Sigmoid colon (tissue), 7 donors: ENCODE measurements around the gene ANP32A. TPM values are rescaled to one million over a fixed set of nuclear protein-coding genes. Genes with fewer than 3 reads are reported as not detected.

Experiments
- DNase-seq: peaks from one replicate; pipeline ENCODE4 v3.0.0-alpha.2; 2019
- H3K27ac ChIP-seq, 4 donors: fragments of 200-600 bp; sonication (generic); one replicate each; pipeline ENCODE4 v1.5.1; 2016 to 2019; ENCODE audit warnings: mild to moderate bottlenecking in 1 of 4
- H3K27me3 ChIP-seq, 3 donors: fragments of 200-600 bp; sonication (generic); one replicate each; pipeline ENCODE4 v1.5.1; 2019; ENCODE audit warnings: mild to moderate bottlenecking in 1 of 3
- H3K36me3 ChIP-seq, 4 donors: fragments of 200-600 bp; sonication (generic); one replicate each; pipeline ENCODE4 v1.5.1; 2016 to 2019
- H3K4me1 ChIP-seq, 4 donors: fragments of 200-600 bp; sonication (generic); one replicate each; pipeline ENCODE4 v1.5.1; 2017 to 2019
- H3K4me3 ChIP-seq, 4 donors: fragments of 200-600 bp; sonication (generic); one replicate each; pipeline ENCODE4 v1.5.1; 2017 to 2019; ENCODE audit warnings: mild to moderate bottlenecking in 2 of 4, moderate library complexity in 1 of 4
- H3K9me3 ChIP-seq, 4 donors: fragments of 200-600 bp in 3 of 4; sonication (generic) in 3 of 4; one replicate each; pipeline versions ENCODE4 v1.5.1 to v1.6.1; 2013 to 2019
- CTCF ChIP-seq, 4 experiments: fragments of 450-650 bp in 3 of 4; fragments of 200-600 bp in 1 of 4; IDR thresholded peaks; one replicate each; pipeline ENCODE4 v1.5.1; 2016 to 2019; ENCODE audit warnings: antibody characterized with exemption in 4 of 4, mild to moderate bottlenecking in 3 of 4, moderate library complexity in 2 of 4
- EP300 ChIP-seq, 4 donors: sonication (generic); formaldehyde crosslinking; IDR thresholded peaks; one replicate each; pipeline ENCODE4 v1.6.1; 2017; ENCODE audit warnings: antibody characterized with exemption in 4 of 4
- POLR2A ChIP-seq, 2 donors: fragments of 450-650 bp; IDR thresholded peaks; one replicate each; pipeline ENCODE4 v1.6.1; 2016; ENCODE audit warnings: antibody characterized with exemption in 2 of 2, mild to moderate bottlenecking in 2 of 2, moderate library complexity in 2 of 2
- POLR2AphosphoS5 ChIP-seq, 4 donors: sonication (generic); formaldehyde crosslinking; IDR thresholded peaks; one replicate each; pipeline ENCODE4 v1.6.1; 2017; ENCODE audit warnings: antibody characterized with exemption in 4 of 4
- WGBS, 2 donors: extraction: QIAGEN DNeasy Blood & Tissue Kit; methylation state at CpG; one replicate each; pipeline ENCODE4 v1.1.7; 2013; 5-methylcytosine and 5-hydroxymethylcytosine counted together
- intact Hi-C: fragments of 100-400 bp; cut with DNase I; formaldehyde crosslinking; loops from one replicate; pipeline ENCODE4 v1.15.1; 2023
- polyA plus RNA-seq, 3 donors: library from polyadenylated mRNA; stranded (reverse); fragments of 200-250 nt; gene quantifications; one replicate each; pipeline ENCODE4 v1.2.3, GENCODE V29; 2013
- total RNA-seq, 4 donors: library from RNA; depleted of rRNA; stranded (reverse); fragments of >200 nt; gene quantifications; one replicate each; pipeline ENCODE4 v1.1.0, GENCODE V29; 2016
- donor health status: healthy with polysubstance abuse.
- donor health status: Bipolar disorder and iron deficiency.
- donor health status: healthy.

ANP32A gene
- total and polyA plus RNA-seq, 7 donors = 37.6 to 152 (median 67.3) TPM

- WGBS, 2 donors = 27 to 47% methylated on average over 17 of the region's 17 CpGs
- peaks cover 0 to 40% (median 34%) of the 10 kb centered on the region in 4 donors for H3K4me1 ChIP-seq
- H3K27me3 ChIP-seq = no peaks in the 10 kb centered on the region
- DNase-seq = no peak
- TF ChIP-seq POLR2AphosphoS5 (IDR thresholded peaks at IDR 0.05) = no peak
- TF ChIP-seq EP300 (IDR thresholded peaks at IDR 0.05) = no peak
- no peak for TF ChIP-seq POLR2A (IDR thresholded peaks at IDR 0.05)
- no peak for TF ChIP-seq CTCF (IDR thresholded peaks at IDR 0.05)
- no peak overlapping the region for H3K4me3 ChIP-seq
- H3K36me3 ChIP-seq = peaks cover 0 to 44% (median 4%) of the 10 kb centered on the region in 4 donors
- intact Hi-C loops = loop anchor here (5.0 kb wide), 1 partner anchor 35 kb away; the partner anchor contains the start of gene ANP32A
- no peak overlapping the region for H3K27ac ChIP-seq
- no peaks in the 10 kb centered on the region for H3K9me3 ChIP-seq
These were observed 33.0 kb downstream of the ANP32A start for GRCh38 chr15:68787609-68788263.

- no peak for DNase-seq
- no peaks in the 10 kb centered on the region for H3K27me3 ChIP-seq
- intact Hi-C loops = loop anchor here (5.0 kb wide), 1 partner anchor 36 kb away; the partner anchor contains the start of gene ANP32A
- H3K9me3 ChIP-seq = no peaks in the 10 kb centered on the region
- WGBS, 2 donors = 83 to 91% methylated on average over 5 of the region's 5 CpGs
- TF ChIP-seq POLR2AphosphoS5 (IDR thresholded peaks at IDR 0.05) (no peak), EP300 (IDR thresholded peaks at IDR 0.05) (no peak), POLR2A (IDR thresholded peaks at IDR 0.05) (no peak), CTCF (IDR thresholded peaks at IDR 0.05) (no peak)
- H3K4me3 ChIP-seq = no peak overlapping the region
- peaks cover 0 to 53% (median 6%) of the 10 kb centered on the region in 4 donors for H3K36me3 ChIP-seq
- H3K27ac ChIP-seq = no peak overlapping the region
- H3K4me1 ChIP-seq = peaks cover 0 to 30% (median 29%) of the 10 kb centered on the region in 4 donors
These were observed 33.9 kb downstream of the ANP32A start for GRCh38 chr15:68786753-68787152.

DNA sequence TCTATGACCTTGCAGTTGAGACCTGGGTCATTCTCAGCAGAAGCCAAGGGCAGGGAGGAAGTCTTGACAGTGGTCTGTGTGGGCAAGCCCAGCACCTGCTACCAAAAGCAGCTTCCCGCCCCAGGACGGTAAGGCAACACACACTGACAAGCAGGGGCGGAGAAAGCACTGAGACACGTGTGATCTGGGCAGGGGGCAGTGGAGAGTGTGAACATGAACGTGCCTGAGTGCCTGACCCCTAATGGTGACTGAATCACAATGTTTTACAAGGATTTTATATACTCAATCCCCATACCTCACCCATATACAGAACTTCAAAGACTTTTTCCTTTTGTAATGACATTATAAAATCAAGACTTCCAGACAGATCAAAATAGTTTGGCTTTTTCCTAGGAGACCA lies 35.2 kb downstream of the ANP32A start:
- TF ChIP-seq POLR2A (IDR thresholded peaks at IDR 0.05) = no peak
- TF ChIP-seq POLR2AphosphoS5 (IDR thresholded peaks at IDR 0.05) = no peak
- TF ChIP-seq EP300 (IDR thresholded peaks at IDR 0.05) = no peak
- TF ChIP-seq CTCF (IDR thresholded peaks at IDR 0.05) = no peak
- DNase-seq = no peak
- H3K27me3 ChIP-seq = no peaks in the 10 kb centered on the region
- no peak overlapping the region for H3K4me3 ChIP-seq
- H3K4me1 ChIP-seq = peaks cover 0 to 18% (median 17%) of the 10 kb centered on the region in 4 donors
- WGBS, 2 donors = 52 to 59% methylated on average over 5 of the region's 5 CpGs
- no peaks in the 10 kb centered on the region for H3K9me3 ChIP-seq
- peaks cover 0 to 62% (median 11%) of the 10 kb centered on the region in 4 donors for H3K36me3 ChIP-seq
- no peak overlapping the region for H3K27ac ChIP-seq
- intact Hi-C loops = loop anchor here (5.0 kb wide), 1 partner anchor 37 kb away; the partner anchor contains the start of gene ANP32A

DNA sequence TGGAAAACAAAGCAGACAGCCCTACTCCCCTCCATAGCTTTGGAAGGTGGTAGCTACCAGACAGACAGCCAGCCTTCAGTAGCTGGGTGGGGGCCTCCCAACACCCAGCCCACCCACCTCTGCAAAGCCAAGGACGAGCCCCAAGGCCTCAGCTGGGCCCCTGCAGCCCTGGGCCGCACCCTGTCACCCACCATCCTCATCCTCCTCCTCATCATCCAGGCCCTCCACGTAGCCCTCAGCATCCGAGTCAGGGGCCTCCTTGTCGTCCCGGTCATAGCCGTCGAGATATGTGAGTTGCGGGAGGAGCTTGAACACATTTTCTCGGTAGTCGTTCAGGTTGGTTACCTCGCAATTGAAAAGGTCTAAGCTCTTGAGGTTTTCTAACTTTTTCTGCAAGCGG lies 36.5 kb downstream of the ANP32A start:
- DNase-seq = no peak
- H3K27ac ChIP-seq = no peak overlapping the region
- no peaks in the 10 kb centered on the region for H3K9me3 ChIP-seq
- no peak overlapping the region for H3K4me3 ChIP-seq
- WGBS, 2 donors = 95% methylated on average over 13 of the region's 13 CpGs
- H3K27me3 ChIP-seq = no peaks in the 10 kb centered on the region
- peaks cover 6 to 75% (median 14%) of the 10 kb centered on the region in 4 donors for H3K36me3 ChIP-seq
- peaks cover 0 to 5% (median 3%) of the 10 kb centered on the region in 4 donors for H3K4me1 ChIP-seq
- TF ChIP-seq CTCF (IDR thresholded peaks at IDR 0.05) (no peak), EP300 (IDR thresholded peaks at IDR 0.05) (no peak), POLR2AphosphoS5 (IDR thresholded peaks at IDR 0.05) (no peak), POLR2A (IDR thresholded peaks at IDR 0.05) (no peak)
- intact Hi-C loops = no loop called here
